Measurements from ENCODE around the gene PFKP.

PFKP gene

GRCh38 chr10:3067118-3067858, at the start of gene PFKP:
Gene PFKP (plus strand): TSS chr10:3067548. CDS start chr10:3067596, 48 bp downstream.
- Histone ChIP-seq H3K27ac (ENCODE audit: low read depth, low read length) (peak within 1 kb of the TSS; percentile 69), H3K4me1 (ENCODE audit: control insufficient read depth, insufficient read depth, low read length) (no peaks in the 10 kb centered on the region), H3K27me3 (ENCODE audit: control insufficient read depth, insufficient read depth, low read length) (no peaks in the 10 kb centered on the region), H3K4me3 (ENCODE audit: low read length) (peak within 1 kb of the TSS; percentile 85), H3K9ac (ENCODE audit: low read length) (peak within 1 kb of the TSS; percentile 4), H3K36me3 (ENCODE audit: control insufficient read depth, insufficient read depth, low read length) (no peaks in the 10 kb centered on the region)

- Histone ChIP-seq H3K27ac (ENCODE audit: low read depth, low read length) (no peak overlapping the region), H3K27me3 (ENCODE audit: control insufficient read depth, insufficient read depth, low read length) (no peaks in the 10 kb centered on the region), H3K4me3 (ENCODE audit: low read length) (no peak overlapping the region), H3K4me1 (ENCODE audit: control insufficient read depth, insufficient read depth, low read length) (no peaks in the 10 kb centered on the region), H3K36me3 (ENCODE audit: control insufficient read depth, insufficient read depth, low read length) (no peaks in the 10 kb centered on the region), H3K9ac (ENCODE audit: low read length) (no peak overlapping the region)
These were observed 49.1 kb upstream of the PFKP start for GRCh38 chr10:3018247-3018646.

GRCh38 chr10:3020311-3020710, 47.0 kb upstream of the PFKP start:
- Histone ChIP-seq H3K27me3 (ENCODE audit: control insufficient read depth, insufficient read depth, low read length) (no peaks in the 10 kb centered on the region), H3K4me1 (ENCODE audit: control insufficient read depth, insufficient read depth, low read length) (no peaks in the 10 kb centered on the region), H3K9ac (ENCODE audit: low read length) (no peak overlapping the region), H3K27ac (ENCODE audit: low read depth, low read length) (no peak overlapping the region), H3K36me3 (ENCODE audit: control insufficient read depth, insufficient read depth, low read length) (no peaks in the 10 kb centered on the region), H3K4me3 (ENCODE audit: low read length) (no peak overlapping the region)

GRCh38 chr10:3020881-3021280, 46.5 kb upstream of the PFKP start:
- Histone ChIP-seq H3K36me3 (ENCODE audit: control insufficient read depth, insufficient read depth, low read length) (no peaks in the 10 kb centered on the region), H3K9ac (ENCODE audit: low read length) (no peak overlapping the region), H3K4me1 (ENCODE audit: control insufficient read depth, insufficient read depth, low read length) (no peaks in the 10 kb centered on the region), H3K4me3 (ENCODE audit: low read length) (no peak overlapping the region), H3K27ac (ENCODE audit: low read depth, low read length) (no peak overlapping the region), H3K27me3 (ENCODE audit: control insufficient read depth, insufficient read depth, low read length) (no peaks in the 10 kb centered on the region)

- Histone ChIP-seq H3K27ac (ENCODE audit: low read depth, low read length) (no peak overlapping the region), H3K27me3 (ENCODE audit: control insufficient read depth, insufficient read depth, low read length) (no peaks in the 10 kb centered on the region), H3K9ac (ENCODE audit: low read length) (no peak overlapping the region), H3K36me3 (ENCODE audit: control insufficient read depth, insufficient read depth, low read length) (no peaks in the 10 kb centered on the region), H3K4me3 (ENCODE audit: low read length) (no peak overlapping the region), H3K4me1 (ENCODE audit: control insufficient read depth, insufficient read depth, low read length) (no peaks in the 10 kb centered on the region)
These were observed 45.3 kb upstream of the PFKP start for GRCh38 chr10:3022027-3022426.

- no peaks in the 10 kb centered on the region for H3K27me3 ChIP-seq (ENCODE audit: control insufficient read depth, insufficient read depth, low read length)
- H3K36me3 ChIP-seq (ENCODE audit: control insufficient read depth, insufficient read depth, low read length) = no peaks in the 10 kb centered on the region
- no peak overlapping the region for H3K27ac ChIP-seq (ENCODE audit: low read depth, low read length)
- H3K4me1 ChIP-seq (ENCODE audit: control insufficient read depth, insufficient read depth, low read length) = no peaks in the 10 kb centered on the region
- no peak overlapping the region for H3K4me3 ChIP-seq (ENCODE audit: low read length)
- H3K9ac ChIP-seq (ENCODE audit: low read length) = no peak overlapping the region
These were observed 43.5 kb upstream of the PFKP start for GRCh38 chr10:3023892-3024291.

GRCh38 chr10:3025026-3025683, 42.2 kb upstream of the PFKP start:
- no peaks in the 10 kb centered on the region for H3K27me3 ChIP-seq (ENCODE audit: control insufficient read depth, insufficient read depth, low read length)
- no peak overlapping the region for H3K9ac ChIP-seq (ENCODE audit: low read length)
- H3K4me3 ChIP-seq (ENCODE audit: low read length) = no peak overlapping the region

GRCh38 chr10:3027866-3028265, 39.5 kb upstream of the PFKP start:
- H3K27me3 ChIP-seq (ENCODE audit: control insufficient read depth, insufficient read depth, low read length) = no peaks in the 10 kb centered on the region

More at GRCh38 chr10:3025026-3025683, 42.2 kb upstream of the PFKP start:
- no peak overlapping the region for H3K27ac ChIP-seq (ENCODE audit: low read depth, low read length)
- H3K36me3 ChIP-seq (ENCODE audit: control insufficient read depth, insufficient read depth, low read length) = no peaks in the 10 kb centered on the region
- H3K4me1 ChIP-seq (ENCODE audit: control insufficient read depth, insufficient read depth, low read length) = no peaks in the 10 kb centered on the region

GRCh38 chr10:3028441-3028840, 38.9 kb upstream of the PFKP start:
- H3K4me3 ChIP-seq (ENCODE audit: low read length) = no peak overlapping the region
- no peaks in the 10 kb centered on the region for H3K27me3 ChIP-seq (ENCODE audit: control insufficient read depth, insufficient read depth, low read length)
- no peak overlapping the region for H3K9ac ChIP-seq (ENCODE audit: low read length)
- no peak overlapping the region for H3K27ac ChIP-seq (ENCODE audit: low read depth, low read length)
- no peaks in the 10 kb centered on the region for H3K36me3 ChIP-seq (ENCODE audit: control insufficient read depth, insufficient read depth, low read length)
- no peaks in the 10 kb centered on the region for H3K4me1 ChIP-seq (ENCODE audit: control insufficient read depth, insufficient read depth, low read length)

More at GRCh38 chr10:3027866-3028265, 39.5 kb upstream of the PFKP start:
- Histone ChIP-seq H3K9ac (ENCODE audit: low read length) (no peak overlapping the region), H3K36me3 (ENCODE audit: control insufficient read depth, insufficient read depth, low read length) (no peaks in the 10 kb centered on the region), H3K4me1 (ENCODE audit: control insufficient read depth, insufficient read depth, low read length) (no peaks in the 10 kb centered on the region), H3K27ac (ENCODE audit: low read depth, low read length) (no peak overlapping the region), H3K4me3 (ENCODE audit: low read length) (no peak overlapping the region)

- H3K27ac ChIP-seq (ENCODE audit: low read depth, low read length) = no peak overlapping the region
- no peaks in the 10 kb centered on the region for H3K27me3 ChIP-seq (ENCODE audit: control insufficient read depth, insufficient read depth, low read length)
- no peaks in the 10 kb centered on the region for H3K4me1 ChIP-seq (ENCODE audit: control insufficient read depth, insufficient read depth, low read length)
- no peaks in the 10 kb centered on the region for H3K36me3 ChIP-seq (ENCODE audit: control insufficient read depth, insufficient read depth, low read length)
- no peak overlapping the region for H3K9ac ChIP-seq (ENCODE audit: low read length)
- H3K4me3 ChIP-seq (ENCODE audit: low read length) = no peak overlapping the region
These were observed 36.6 kb upstream of the PFKP start for GRCh38 chr10:3030765-3031164.

GRCh38 chr10:3031490-3031889, 35.9 kb upstream of the PFKP start:
- no peaks in the 10 kb centered on the region for H3K4me1 ChIP-seq (ENCODE audit: control insufficient read depth, insufficient read depth, low read length)
- no peak overlapping the region for H3K9ac ChIP-seq (ENCODE audit: low read length)
- no peaks in the 10 kb centered on the region for H3K27me3 ChIP-seq (ENCODE audit: control insufficient read depth, insufficient read depth, low read length)
- no peaks in the 10 kb centered on the region for H3K36me3 ChIP-seq (ENCODE audit: control insufficient read depth, insufficient read depth, low read length)
- H3K4me3 ChIP-seq (ENCODE audit: low read length) = no peak overlapping the region
- H3K27ac ChIP-seq (ENCODE audit: low read depth, low read length) = no peak overlapping the region

- no peak overlapping the region for H3K27ac ChIP-seq (ENCODE audit: low read depth, low read length)
- H3K36me3 ChIP-seq (ENCODE audit: control insufficient read depth, insufficient read depth, low read length) = no peaks in the 10 kb centered on the region
- H3K4me3 ChIP-seq (ENCODE audit: low read length) = no peak overlapping the region
- H3K9ac ChIP-seq (ENCODE audit: low read length) = no peak overlapping the region
- no peaks in the 10 kb centered on the region for H3K4me1 ChIP-seq (ENCODE audit: control insufficient read depth, insufficient read depth, low read length)
- no peaks in the 10 kb centered on the region for H3K27me3 ChIP-seq (ENCODE audit: control insufficient read depth, insufficient read depth, low read length)
These were observed 33.4 kb upstream of the PFKP start for GRCh38 chr10:3033925-3034324.

GRCh38 chr10:3034616-3035015, 32.7 kb upstream of the PFKP start:
- Histone ChIP-seq H3K27me3 (ENCODE audit: control insufficient read depth, insufficient read depth, low read length) (no peaks in the 10 kb centered on the region), H3K4me1 (ENCODE audit: control insufficient read depth, insufficient read depth, low read length) (no peaks in the 10 kb centered on the region), H3K36me3 (ENCODE audit: control insufficient read depth, insufficient read depth, low read length) (no peaks in the 10 kb centered on the region), H3K9ac (ENCODE audit: low read length) (no peak overlapping the region), H3K4me3 (ENCODE audit: low read length) (no peak overlapping the region), H3K27ac (ENCODE audit: low read depth, low read length) (no peak overlapping the region)
